Measurements from ENCODE around the gene TP63. TPM values are rescaled to one million over a fixed set of nuclear protein-coding genes. Genes with fewer than 3 reads are reported as not detected.
A peak's percentile ranks its signal among the peaks of the same experiment; 100 is the strongest.

TP63 gene
- total RNA-seq, 1 donor from 2014 or later = 0.13 TPM

- no peak for TF ChIP-seq CTCF (IDR thresholded peaks at IDR 0.05; ENCODE audit: insufficient read depth, low read length, poor library complexity, severe bottlenecking)
- Histone ChIP-seq H3K36me3 (ENCODE audit: control insufficient read depth, insufficient read depth, low read length) (no peaks in the 10 kb centered on the region), H3K4me3 (ENCODE audit: low read depth, low read length) (no peak overlapping the region), H3K27me3 (ENCODE audit: control insufficient read depth, insufficient read depth, low read length) (no peaks in the 10 kb centered on the region)
- peak; percentile 28 for DNase-seq (ENCODE audit: low read depth)
These were observed 175.2 kb downstream of the TP63 start for GRCh38 chr3:189806171-189806951.

GRCh38 chr3:189808246-189809007 lies 177.2 kb downstream of the TP63 start:
- no peaks in the 10 kb centered on the region for H3K36me3 ChIP-seq (ENCODE audit: control insufficient read depth, insufficient read depth, low read length)
- TF ChIP-seq CTCF (IDR thresholded peaks at IDR 0.05; ENCODE audit: insufficient read depth, low read length, poor library complexity, severe bottlenecking) = no peak
- H3K4me3 ChIP-seq (ENCODE audit: low read depth, low read length) = no peak overlapping the region
- DNase-seq (ENCODE audit: low read depth) = no peak
- H3K27me3 ChIP-seq (ENCODE audit: control insufficient read depth, insufficient read depth, low read length) = no peaks in the 10 kb centered on the region

- no peak overlapping the region for H3K4me3 ChIP-seq (ENCODE audit: low read depth, low read length)
- H3K36me3 ChIP-seq (ENCODE audit: control insufficient read depth, insufficient read depth, low read length) = no peaks in the 10 kb centered on the region
- TF ChIP-seq CTCF (IDR thresholded peaks at IDR 0.05; ENCODE audit: insufficient read depth, low read length, poor library complexity, severe bottlenecking) = no peak
- DNase-seq (ENCODE audit: low read depth) = no peak
- H3K27me3 ChIP-seq (ENCODE audit: control insufficient read depth, insufficient read depth, low read length) = no peaks in the 10 kb centered on the region
These were observed 178.4 kb downstream of the TP63 start for GRCh38 chr3:189809583-189809982.

GRCh38 chr3:189812806-189813465 lies 181.7 kb downstream of the TP63 start:
- no peak for DNase-seq (ENCODE audit: low read depth)
- H3K4me3 ChIP-seq (ENCODE audit: low read depth, low read length) = no peak overlapping the region
- no peaks in the 10 kb centered on the region for H3K27me3 ChIP-seq (ENCODE audit: control insufficient read depth, insufficient read depth, low read length)
- TF ChIP-seq CTCF (IDR thresholded peaks at IDR 0.05; ENCODE audit: insufficient read depth, low read length, poor library complexity, severe bottlenecking) = no peak
- H3K36me3 ChIP-seq (ENCODE audit: control insufficient read depth, insufficient read depth, low read length) = no peaks in the 10 kb centered on the region

- no peak for TF ChIP-seq CTCF (IDR thresholded peaks at IDR 0.05; ENCODE audit: insufficient read depth, low read length, poor library complexity, severe bottlenecking)
- Histone ChIP-seq H3K27me3 (ENCODE audit: control insufficient read depth, insufficient read depth, low read length) (no peaks in the 10 kb centered on the region), H3K36me3 (ENCODE audit: control insufficient read depth, insufficient read depth, low read length) (no peaks in the 10 kb centered on the region), H3K4me3 (ENCODE audit: low read depth, low read length) (no peak overlapping the region)
- no peak for DNase-seq (ENCODE audit: low read depth)
These were observed 182.6 kb downstream of the TP63 start for GRCh38 chr3:189813647-189814240.

Measured in kidney epithelial cell (primary cell).